IPS-18a (cell line): ENCODE data around the gene ENPP1.

Experiments used
- H3K27ac ChIP-seq: one replicate; pipeline ENCODE4 v1.5.1; 2013; ENCODE audit warnings: low read length
- H3K27me3 ChIP-seq: one replicate; pipeline ENCODE4 v1.6.1; 2013; ENCODE audit warnings: mild to moderate bottlenecking, low read length; ENCODE audit not compliant: control insufficient read depth, insufficient read depth
- H3K36me3 ChIP-seq: one replicate; pipeline ENCODE4 v1.6.1; 2013; ENCODE audit warnings: low read depth, low read length; ENCODE audit not compliant: control insufficient read depth
- H3K4me1 ChIP-seq: one replicate; pipeline ENCODE4 v1.6.1; 2013; ENCODE audit warnings: low read depth, low read length; ENCODE audit not compliant: control insufficient read depth
- H3K4me3 ChIP-seq: one replicate; pipeline ENCODE4 v1.5.1; 2013; ENCODE audit warnings: low read length
- H3K9ac ChIP-seq: one replicate; pipeline ENCODE4 v1.6.1; 2013; ENCODE audit warnings: mild to moderate bottlenecking, low read length, moderate library complexity
- H3K9me3 ChIP-seq: one replicate; pipeline ENCODE4 v1.6.1; 2013; ENCODE audit warnings: low read depth, low read length; ENCODE audit not compliant: control insufficient read depth

The ENPP1 gene

GRCh38 chr6:131807644-131808459, at the start of gene ENPP1:
Gene ENPP1, plus strand, starts transcription at chr6:131808020. Its CDS starts 16 bp downstream, at chr6:131808036.
- Histone ChIP-seq H3K36me3 (no peaks in the 10 kb centered on the region), H3K9ac (peak within 1 kb of the TSS; percentile 73), H3K4me3 (peak within 1 kb of the TSS; percentile 91), H3K4me1 (peaks cover 13% of the 10 kb centered on the region), H3K9me3 (peaks cover 4% of the 10 kb centered on the region), H3K27me3 (peaks cover 33% of the 10 kb centered on the region), H3K27ac (peak within 1 kb of the TSS; percentile 43)

GRCh38 chr6:131758920-131759319, 48.9 kb upstream of the ENPP1 start:
- H3K27ac ChIP-seq = no peak overlapping the region
- no peaks in the 10 kb centered on the region for H3K4me1 ChIP-seq

GRCh38 chr6:131761060-131761761, 46.6 kb upstream of the ENPP1 start:
- no peak overlapping the region for H3K9ac ChIP-seq
- no peaks in the 10 kb centered on the region for H3K36me3 ChIP-seq
- H3K9me3 ChIP-seq = no peaks in the 10 kb centered on the region
- H3K27me3 ChIP-seq = no peaks in the 10 kb centered on the region
- no peak overlapping the region for H3K4me3 ChIP-seq
- H3K4me1 ChIP-seq = no peaks in the 10 kb centered on the region
- no peak overlapping the region for H3K27ac ChIP-seq

More at GRCh38 chr6:131758920-131759319, 48.9 kb upstream of the ENPP1 start:
- no peak overlapping the region for H3K4me3 ChIP-seq
- H3K36me3 ChIP-seq = no peaks in the 10 kb centered on the region
- H3K9me3 ChIP-seq = no peaks in the 10 kb centered on the region
- no peak overlapping the region for H3K9ac ChIP-seq
- no peaks in the 10 kb centered on the region for H3K27me3 ChIP-seq

- Histone ChIP-seq H3K36me3 (no peaks in the 10 kb centered on the region), H3K9me3 (no peaks in the 10 kb centered on the region), H3K9ac (no peak overlapping the region), H3K27ac (no peak overlapping the region), H3K4me1 (no peaks in the 10 kb centered on the region), H3K4me3 (no peak overlapping the region), H3K27me3 (no peaks in the 10 kb centered on the region)
Observed at GRCh38 chr6:131761762-131762067, 46.1 kb upstream of the ENPP1 start.

- no peak overlapping the region for H3K4me3 ChIP-seq
- H3K4me1 ChIP-seq = no peaks in the 10 kb centered on the region
- no peak overlapping the region for H3K27ac ChIP-seq
Observed at GRCh38 chr6:131762984-131763383, 44.8 kb upstream of the ENPP1 start.

GRCh38 chr6:131763749-131764148, 44.1 kb upstream of the ENPP1 start:
- no peak overlapping the region for H3K27ac ChIP-seq
- H3K9ac ChIP-seq = no peak overlapping the region
- no peaks in the 10 kb centered on the region for H3K27me3 ChIP-seq
- no peaks in the 10 kb centered on the region for H3K9me3 ChIP-seq
- no peaks in the 10 kb centered on the region for H3K4me1 ChIP-seq
- no peak overlapping the region for H3K4me3 ChIP-seq
- no peaks in the 10 kb centered on the region for H3K36me3 ChIP-seq

More at GRCh38 chr6:131762984-131763383, 44.8 kb upstream of the ENPP1 start:
- Histone ChIP-seq H3K9ac (no peak overlapping the region), H3K27me3 (no peaks in the 10 kb centered on the region), H3K9me3 (no peaks in the 10 kb centered on the region), H3K36me3 (no peaks in the 10 kb centered on the region)

- Histone ChIP-seq H3K4me3 (no peak overlapping the region), H3K36me3 (no peaks in the 10 kb centered on the region), H3K27ac (no peak overlapping the region), H3K9ac (no peak overlapping the region), H3K9me3 (no peaks in the 10 kb centered on the region), H3K27me3 (no peaks in the 10 kb centered on the region), H3K4me1 (no peaks in the 10 kb centered on the region)
Observed at GRCh38 chr6:131764350-131764749, 43.5 kb upstream of the ENPP1 start.

GRCh38 chr6:131765081-131765803, 42.6 kb upstream of the ENPP1 start:
- H3K4me3 ChIP-seq = no peak overlapping the region
- H3K27me3 ChIP-seq = no peaks in the 10 kb centered on the region
- H3K27ac ChIP-seq = no peak overlapping the region
- H3K4me1 ChIP-seq = no peaks in the 10 kb centered on the region
- no peak overlapping the region for H3K9ac ChIP-seq
- H3K36me3 ChIP-seq = no peaks in the 10 kb centered on the region
- H3K9me3 ChIP-seq = no peaks in the 10 kb centered on the region

GRCh38 chr6:131765804-131766135, 42.0 kb upstream of the ENPP1 start:
- Histone ChIP-seq H3K4me3 (no peak overlapping the region), H3K9me3 (no peaks in the 10 kb centered on the region), H3K27ac (no peak overlapping the region), H3K9ac (no peak overlapping the region), H3K36me3 (no peaks in the 10 kb centered on the region), H3K4me1 (no peaks in the 10 kb centered on the region), H3K27me3 (no peaks in the 10 kb centered on the region)

- no peaks in the 10 kb centered on the region for H3K9me3 ChIP-seq
- H3K4me3 ChIP-seq = no peak overlapping the region
- no peaks in the 10 kb centered on the region for H3K27me3 ChIP-seq
- H3K4me1 ChIP-seq = no peaks in the 10 kb centered on the region
- no peak overlapping the region for H3K9ac ChIP-seq
- H3K27ac ChIP-seq = no peak overlapping the region
- H3K36me3 ChIP-seq = no peaks in the 10 kb centered on the region
Observed at GRCh38 chr6:131766631-131767030, 41.2 kb upstream of the ENPP1 start.

- Histone ChIP-seq H3K4me3 (no peak overlapping the region), H3K27me3 (no peaks in the 10 kb centered on the region), H3K9ac (no peak overlapping the region), H3K9me3 (no peaks in the 10 kb centered on the region), H3K36me3 (no peaks in the 10 kb centered on the region), H3K4me1 (no peaks in the 10 kb centered on the region), H3K27ac (no peak overlapping the region)
Observed at GRCh38 chr6:131768964-131769363, 38.9 kb upstream of the ENPP1 start.
